ENCODE results near the gene DEPDC1B. TPM values are rescaled to one million over a fixed set of nuclear protein-coding genes. Genes with fewer than 3 reads are reported as not detected.

DEPDC1B gene
- total and polyA plus RNA-seq, 2 of the 8 experiments (the other 6 are each of a cell fraction or from before 2014, with no cell fraction given): 30.8 to 67.4 TPM

DNA sequence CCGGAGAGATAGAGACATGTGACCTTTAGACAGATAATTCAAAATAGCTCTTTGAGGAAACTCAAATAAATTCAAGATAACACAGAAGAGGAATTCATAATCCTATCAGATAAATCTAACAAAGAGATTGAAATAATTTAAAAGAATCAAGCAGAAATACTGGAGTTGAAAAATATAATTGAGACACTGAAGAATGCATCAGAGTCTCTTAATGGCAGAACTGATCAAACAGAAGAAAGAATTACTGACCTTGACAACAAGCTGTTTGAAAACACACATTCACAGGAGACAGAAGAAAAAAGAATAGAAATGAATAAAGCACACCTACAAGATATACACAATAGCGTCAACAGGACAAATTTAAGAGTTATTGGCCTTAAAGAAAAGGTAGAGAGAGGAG lies 40.4 kb upstream of the DEPDC1B start (continued):
- no peak for TF ChIP-seq SP2 (IDR thresholded peaks at IDR 0.05; ENCODE audit: low read length)
- TF ChIP-seq FOSL1 (IDR thresholded peaks at IDR 0.05; ENCODE audit: insufficient read depth, low read depth, low read length): no peak
- no peak for TF ChIP-seq GABPA (IDR thresholded peaks at IDR 0.05; ENCODE audit: borderline replicate concordance, insufficient read depth, low read length)
- TF ChIP-seq CHD2 (IDR thresholded peaks at IDR 0.05; ENCODE audit: low read length): no peak
- TF ChIP-seq SAP30 (IDR thresholded peaks at IDR 0.05; ENCODE audit: insufficient read depth, insufficient replicate concordance, low read length): no peak
- TF ChIP-seq EP300 (IDR thresholded peaks at IDR 0.05; ENCODE audit: borderline replicate concordance in 1 of 2, low read depth in 2 of 2, low read length in 2 of 2): no peak

All from H1 (cell line).